ENCODE results near the gene TCF3. TPM values are rescaled to one million over a fixed set of nuclear protein-coding genes. Genes with fewer than 3 reads are reported as not detected.

Gene TCF3
- total RNA-seq, 1 experiment from 2014 or later: 208 TPM

DNA sequence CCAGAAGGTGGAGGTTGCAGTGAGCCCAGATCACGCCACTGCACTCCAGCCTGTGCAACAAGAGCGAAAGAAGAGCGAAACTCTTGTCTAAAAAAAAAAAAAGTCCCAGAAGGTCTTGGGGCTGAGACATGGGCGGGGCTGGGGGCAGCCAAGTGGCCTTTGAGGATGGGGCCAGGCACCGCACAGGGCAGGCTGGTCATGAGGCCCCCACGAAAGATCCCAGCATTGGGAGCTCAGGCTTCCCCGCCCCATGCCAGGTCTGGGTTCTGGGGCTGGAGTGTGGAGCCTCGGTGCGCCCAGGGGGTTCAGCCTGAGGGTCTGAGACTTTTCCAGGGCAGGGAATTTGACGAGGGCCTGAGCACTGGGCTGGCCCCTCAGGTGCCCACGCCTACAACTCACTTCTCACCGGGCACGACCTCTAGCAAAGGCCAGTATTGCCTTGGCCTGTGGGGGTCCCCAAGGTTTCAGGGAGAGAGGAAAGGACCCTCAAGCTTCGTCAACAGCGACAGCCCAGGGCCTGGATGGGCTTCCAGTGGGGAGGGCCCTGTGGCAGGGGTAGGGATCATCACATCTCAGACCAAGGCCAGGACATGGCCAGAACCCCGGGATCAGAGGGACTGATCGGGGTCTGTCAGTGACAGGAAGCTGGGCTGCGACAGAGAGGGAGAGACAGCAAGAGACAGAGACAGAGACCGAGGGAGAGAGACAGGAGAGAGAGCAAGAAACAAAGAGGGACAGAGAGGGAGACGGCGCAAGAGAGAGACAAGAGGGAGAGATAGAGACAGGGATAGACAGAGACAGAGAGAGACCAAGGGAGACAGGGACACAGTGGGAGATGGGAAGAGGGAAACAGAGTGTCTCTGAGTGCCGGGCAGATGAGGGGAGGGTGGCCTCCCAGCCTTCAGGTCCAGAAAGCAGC is 76.8 kb downstream of the TCF3 start:
- intact Hi-C loops (cut with micrococcal nuclease): no loop called here
- Histone ChIP-seq H3K27me3 (ENCODE audit: insufficient read depth, low read length) (no peaks in the 10 kb centered on the region), H3K36me3 (ENCODE audit: control insufficient read depth in 1 of 2, insufficient read depth in 2 of 2, low read length in 2 of 2) (peaks cover 4 to 5% of the 10 kb centered on the region in 2 experiments; a peak in 1 of 4 replicates), H4K20me1 (ENCODE audit: insufficient read depth) (no peaks in the 10 kb centered on the region), H3K79me2 (ENCODE audit: insufficient read depth, low read length) (no peaks in the 10 kb centered on the region), H3K4me1 (ENCODE audit: control insufficient read depth in 1 of 2, insufficient read depth in 2 of 2, low read length in 2 of 2) (no peaks in the 10 kb centered on the region), H3K9me3 (ENCODE audit: control insufficient read depth in 1 of 2, insufficient read depth in 1 of 2, low read depth in 1 of 2, low read length in 2 of 2) (no peaks in the 10 kb centered on the region), H3K4me2 (ENCODE audit: low read length) (no peak overlapping the region), H3K9me2 (ENCODE audit: insufficient read depth) (no peaks in the 10 kb centered on the region), H2AFZ (ENCODE audit: low read depth, low read length, poor library complexity, severe bottlenecking) (no peak overlapping the region), H3K9ac (ENCODE audit: low read length) (no peak overlapping the region), H3K4me3 (replicated peaks in 1 of 2; ENCODE audit: low read depth in 1 of 2, low read length in 2 of 2) (no peak overlapping the region), H3K27ac (ENCODE audit: low read depth, low read length) (no peak overlapping the region)
- no peak for TF ChIP-seq EGR1 (IDR thresholded peaks at IDR 0.05; ENCODE audit: low read depth)
- no peak for TF ChIP-seq SP1 (IDR thresholded peaks at IDR 0.05; ENCODE audit: low read depth)
- TF ChIP-seq, protein P1, sequence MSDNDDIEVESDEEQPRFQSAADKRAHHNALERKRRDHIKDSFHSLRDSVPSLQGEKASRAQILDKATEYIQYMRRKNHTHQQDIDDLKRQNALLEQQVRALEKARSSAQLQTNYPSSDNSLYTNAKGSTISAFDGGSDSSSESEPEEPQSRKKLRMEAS (IDR thresholded peaks at IDR 0.05): no peak
- no peak for TF ChIP-seq TCF7L2 (IDR thresholded peaks at IDR 0.05; ENCODE audit: borderline replicate concordance, extremely low read depth, insufficient read depth, insufficient read length)
- TF ChIP-seq EZH2phosphoT487 (IDR thresholded peaks at IDR 0.05; ENCODE audit: borderline replicate concordance): no peak
- no peak for TF ChIP-seq SRF (IDR thresholded peaks at IDR 0.05; ENCODE audit: low read depth)
- no peak for TF ChIP-seq POLR2A (IDR thresholded peaks at IDR 0.05; ENCODE audit: borderline replicate concordance, extremely low read depth, insufficient read depth, insufficient read length)
- TF ChIP-seq RAD21 (IDR thresholded peaks at IDR 0.05; ENCODE audit: low read depth): no peak
- TF ChIP-seq CBX3 (IDR thresholded peaks at IDR 0.05; ENCODE audit: low read depth): no peak
- TF ChIP-seq POLR2AphosphoS5 (IDR thresholded peaks at IDR 0.05; ENCODE audit: low read depth, low read length): no peak
- TF ChIP-seq JUND (IDR thresholded peaks at IDR 0.05): no peak
- no peak for TF ChIP-seq CTCF (IDR thresholded peaks at IDR 0.05 in 2 of 3, conservative IDR thresholded peaks at IDR 0.05 in 1 of 3; ENCODE audit: borderline replicate concordance in 1 of 3, insufficient read depth in 1 of 3, low read depth in 2 of 3, low read length in 2 of 3)
- TF ChIP-seq ZNF274 (IDR thresholded peaks at IDR 0.05; ENCODE audit: low read depth, low read length): no peak
- no peak for TF ChIP-seq FOSL1 (IDR thresholded peaks at IDR 0.05; ENCODE audit: low read depth)
- POLR2A ChIA-PET: no interaction called here
- DNase-seq (ENCODE audit: low read depth, low spot score) (no peak), ATAC-seq (0 out of 2 replicates have a peak, but pooled peaks have one; percentile 5)
- RAD21 ChIA-PET (ENCODE audit: low non-redundant PET in 1 of 2, low total read pairs in 2 of 2, uncharacterized antibody in 2 of 2, unreplicated experiment in 2 of 2): interaction anchor here in 1 of 2 experiments (0.7 kb wide), 1 partner anchor 13 kb away, joined by 3 read pairs; no protein-coding TSS in a partner anchor
- CTCF ChIA-PET: no interaction called here
- BruUV-seq (replicated peaks): no TSS peak

Measured in HCT116 (cell line).